SK-N-SH (cell line): ENCODE measurements around the gene KLK14.

Experiments
- EP300 ChIP-seq, 2 experiments: IDR thresholded peaks; 2 replicates each; pipeline versions ENCODE4 v1.4.0 to v1.6.1; 2012; ENCODE audit warnings: borderline replicate concordance in 1 of 2, low read depth in 1 of 2, low read length in 1 of 2
- EZH2phosphoT487 ChIP-seq: fragments of 200-600 bp; sonication (generic); IDR thresholded peaks from 2 replicates; pipeline ENCODE4 v1.6.1; 2017; ENCODE audit warnings: low read depth, mixed run types, mild to moderate bottlenecking, antibody characterized with exemption, moderate library complexity, borderline replicate concordance
- GABPA ChIP-seq: IDR thresholded peaks from 2 replicates; pipeline ENCODE4 v1.4.0; 2012; ENCODE audit warnings: low read depth, mild to moderate bottlenecking
- GATA2 ChIP-seq: sonication (generic); formaldehyde crosslinking; IDR thresholded peaks from 2 replicates; pipeline ENCODE4 v1.5.0; 2020; ENCODE audit warnings: mild to moderate bottlenecking, missing genetic modification reagents
- POLR2AphosphoS5 ChIP-seq: IDR thresholded peaks from 2 replicates; pipeline ENCODE4 v1.6.1; 2012; ENCODE audit warnings: low read depth, low read length
- SIN3A ChIP-seq: IDR thresholded peaks from 2 replicates; pipeline ENCODE4 v1.6.1; 2012; ENCODE audit warnings: low read depth, mild to moderate bottlenecking, low read length, moderate library complexity, borderline replicate concordance
- SMC3 ChIP-seq: IDR thresholded peaks from 2 replicates; pipeline ENCODE4 v1.6.1; 2012; ENCODE audit warnings: low read depth, low read length, improper control_type of control experiment
- TEAD4 ChIP-seq: IDR thresholded peaks from 2 replicates; pipeline ENCODE4 v1.4.0; 2012; ENCODE audit warnings: mild to moderate bottlenecking, borderline replicate concordance; ENCODE audit not compliant: insufficient read depth
- YY1 ChIP-seq: IDR thresholded peaks from 2 replicates; pipeline ENCODE4 v1.4.0; 2012; ENCODE audit warnings: low read depth, mild to moderate bottlenecking
- TF ChIP-seq, protein P1 (sequence below): IDR thresholded peaks from 2 replicates; pipeline ENCODE4 v1.6.1; 2012; ENCODE audit warnings: mild to moderate bottlenecking, low read depth, low read length, moderate library complexity
- TF ChIP-seq, protein P2 (sequence below): fragments of 200-600 bp; sonication (generic); IDR thresholded peaks from 2 replicates; pipeline ENCODE4 v1.6.1; 2017; ENCODE audit warnings: antibody characterized with exemption, mild to moderate bottlenecking, moderate library complexity
- TF ChIP-seq, protein P3 (sequence below): fragments of 150-350 bp; IDR thresholded peaks from 2 replicates; pipeline ENCODE4 v1.6.1; 2016; ENCODE audit warnings: mild to moderate bottlenecking, low read depth, low read length

DNA sequence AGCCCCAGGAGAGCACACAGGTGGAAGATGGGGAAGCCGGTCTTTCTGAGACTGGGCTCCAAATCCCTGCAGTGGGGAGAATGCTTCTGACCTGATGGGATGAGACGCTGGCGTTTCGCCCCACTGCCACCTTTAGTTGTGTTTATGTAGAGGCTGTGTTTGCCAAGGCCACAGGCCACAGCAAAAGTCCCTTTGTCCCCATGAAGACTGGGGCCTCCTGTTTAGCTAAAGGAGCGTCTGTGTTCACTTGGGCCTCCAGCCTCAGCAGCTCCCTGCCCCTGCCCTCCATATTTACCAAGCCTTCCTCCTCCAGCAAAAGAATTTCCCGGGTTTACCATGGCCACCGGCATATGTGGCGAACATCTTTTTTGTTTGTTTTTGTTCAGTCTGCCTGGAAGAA, 10.4 kb upstream of the KLK14 start:
- no peak for TF ChIP-seq EZH2phosphoT487
- no peak for TF ChIP-seq TEAD4
- TF ChIP-seq, protein P1, sequence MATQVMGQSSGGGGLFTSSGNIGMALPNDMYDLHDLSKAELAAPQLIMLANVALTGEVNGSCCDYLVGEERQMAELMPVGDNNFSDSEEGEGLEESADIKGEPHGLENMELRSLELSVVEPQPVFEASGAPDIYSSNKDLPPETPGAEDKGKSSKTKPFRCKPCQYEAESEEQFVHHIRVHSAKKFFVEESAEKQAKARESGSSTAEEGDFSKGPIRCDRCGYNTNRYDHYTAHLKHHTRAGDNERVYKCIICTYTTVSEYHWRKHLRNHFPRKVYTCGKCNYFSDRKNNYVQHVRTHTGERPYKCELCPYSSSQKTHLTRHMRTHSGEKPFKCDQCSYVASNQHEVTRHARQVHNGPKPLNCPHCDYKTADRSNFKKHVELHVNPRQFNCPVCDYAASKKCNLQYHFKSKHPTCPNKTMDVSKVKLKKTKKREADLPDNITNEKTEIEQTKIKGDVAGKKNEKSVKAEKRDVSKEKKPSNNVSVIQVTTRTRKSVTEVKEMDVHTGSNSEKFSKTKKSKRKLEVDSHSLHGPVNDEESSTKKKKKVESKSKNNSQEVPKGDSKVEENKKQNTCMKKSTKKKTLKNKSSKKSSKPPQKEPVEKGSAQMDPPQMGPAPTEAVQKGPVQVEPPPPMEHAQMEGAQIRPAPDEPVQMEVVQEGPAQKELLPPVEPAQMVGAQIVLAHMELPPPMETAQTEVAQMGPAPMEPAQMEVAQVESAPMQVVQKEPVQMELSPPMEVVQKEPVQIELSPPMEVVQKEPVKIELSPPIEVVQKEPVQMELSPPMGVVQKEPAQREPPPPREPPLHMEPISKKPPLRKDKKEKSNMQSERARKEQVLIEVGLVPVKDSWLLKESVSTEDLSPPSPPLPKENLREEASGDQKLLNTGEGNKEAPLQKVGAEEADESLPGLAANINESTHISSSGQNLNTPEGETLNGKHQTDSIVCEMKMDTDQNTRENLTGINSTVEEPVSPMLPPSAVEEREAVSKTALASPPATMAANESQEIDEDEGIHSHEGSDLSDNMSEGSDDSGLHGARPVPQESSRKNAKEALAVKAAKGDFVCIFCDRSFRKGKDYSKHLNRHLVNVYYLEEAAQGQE: no peak
- TF ChIP-seq, protein P2, sequence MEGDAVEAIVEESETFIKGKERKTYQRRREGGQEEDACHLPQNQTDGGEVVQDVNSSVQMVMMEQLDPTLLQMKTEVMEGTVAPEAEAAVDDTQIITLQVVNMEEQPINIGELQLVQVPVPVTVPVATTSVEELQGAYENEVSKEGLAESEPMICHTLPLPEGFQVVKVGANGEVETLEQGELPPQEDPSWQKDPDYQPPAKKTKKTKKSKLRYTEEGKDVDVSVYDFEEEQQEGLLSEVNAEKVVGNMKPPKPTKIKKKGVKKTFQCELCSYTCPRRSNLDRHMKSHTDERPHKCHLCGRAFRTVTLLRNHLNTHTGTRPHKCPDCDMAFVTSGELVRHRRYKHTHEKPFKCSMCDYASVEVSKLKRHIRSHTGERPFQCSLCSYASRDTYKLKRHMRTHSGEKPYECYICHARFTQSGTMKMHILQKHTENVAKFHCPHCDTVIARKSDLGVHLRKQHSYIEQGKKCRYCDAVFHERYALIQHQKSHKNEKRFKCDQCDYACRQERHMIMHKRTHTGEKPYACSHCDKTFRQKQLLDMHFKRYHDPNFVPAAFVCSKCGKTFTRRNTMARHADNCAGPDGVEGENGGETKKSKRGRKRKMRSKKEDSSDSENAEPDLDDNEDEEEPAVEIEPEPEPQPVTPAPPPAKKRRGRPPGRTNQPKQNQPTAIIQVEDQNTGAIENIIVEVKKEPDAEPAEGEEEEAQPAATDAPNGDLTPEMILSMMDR: no peak
- TF ChIP-seq SIN3A: no peak
- no peak for TF ChIP-seq YY1
- no peak for TF ChIP-seq SMC3
- TF ChIP-seq POLR2AphosphoS5: no peak
- no peak for TF ChIP-seq GABPA
- TF ChIP-seq, protein P3, sequence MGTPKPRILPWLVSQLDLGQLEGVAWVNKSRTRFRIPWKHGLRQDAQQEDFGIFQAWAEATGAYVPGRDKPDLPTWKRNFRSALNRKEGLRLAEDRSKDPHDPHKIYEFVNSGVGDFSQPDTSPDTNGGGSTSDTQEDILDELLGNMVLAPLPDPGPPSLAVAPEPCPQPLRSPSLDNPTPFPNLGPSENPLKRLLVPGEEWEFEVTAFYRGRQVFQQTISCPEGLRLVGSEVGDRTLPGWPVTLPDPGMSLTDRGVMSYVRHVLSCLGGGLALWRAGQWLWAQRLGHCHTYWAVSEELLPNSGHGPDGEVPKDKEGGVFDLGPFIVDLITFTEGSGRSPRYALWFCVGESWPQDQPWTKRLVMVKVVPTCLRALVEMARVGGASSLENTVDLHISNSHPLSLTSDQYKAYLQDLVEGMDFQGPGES: no peak
- TF ChIP-seq EP300 (IDR thresholded peaks at IDR 0.05; ENCODE audit: borderline replicate concordance in 1 of 2, low read depth in 1 of 2, low read length in 1 of 2): no peak
- no peak for TF ChIP-seq GATA2
